GM21360 (cell line): ENCODE measurements around the gene EIF2B1.

Experiments used
- ATAC-seq: cut with Tn5 transposase; IDR thresholded peaks from one replicate; pipeline ENCODE4 v1.9.1; 2021; ENCODE audit warnings: mild to moderate bottlenecking, moderate library complexity; ENCODE audit not compliant: unreplicated experiment

The EIF2B1 gene

DNA sequence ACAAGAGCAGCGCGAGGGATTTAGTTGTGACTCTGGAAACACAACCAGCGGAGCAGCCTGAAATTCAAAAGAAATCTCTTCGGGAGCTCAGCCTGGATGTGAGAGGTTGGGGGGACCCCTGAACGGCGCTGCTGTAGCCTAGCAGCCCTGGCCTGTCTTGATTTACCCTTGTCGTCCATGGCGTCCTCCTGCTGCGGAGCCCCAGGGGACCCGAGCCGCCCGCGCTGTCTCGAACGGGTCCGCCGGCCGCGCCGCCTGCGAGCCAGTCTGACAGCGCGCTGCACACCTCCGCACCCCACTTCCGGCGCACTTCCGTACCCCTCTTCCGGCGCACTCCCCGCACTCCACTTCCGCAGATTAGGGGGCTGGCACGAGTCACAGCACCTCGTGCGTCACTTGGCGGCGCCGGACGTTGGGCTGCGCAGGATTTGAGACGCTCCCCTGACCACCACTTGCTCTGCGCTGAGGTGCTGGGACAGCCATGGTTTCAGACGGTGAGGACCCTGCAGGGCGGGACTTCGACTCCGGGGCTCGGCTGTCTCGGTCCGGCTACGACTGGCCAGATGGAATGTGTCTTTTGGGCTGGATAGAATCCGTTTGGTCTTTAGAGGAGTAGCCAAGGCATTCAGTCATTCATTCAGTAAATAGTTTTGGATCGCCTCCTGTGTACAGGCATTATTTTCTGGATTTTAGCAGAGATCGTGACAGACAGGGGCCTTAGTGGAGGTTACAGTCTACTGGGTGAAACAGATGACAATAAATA lies at the start of gene EIF2B1, which contains the start of gene GTF2H3:
TSS of gene EIF2B1 (minus strand) at position 308 of the 763 bp plus-strand sequence. CDS start at position 179, 129 bp downstream.
TSS of gene GTF2H3 (plus strand) at position 451 of the 763 bp plus-strand sequence. CDS start at position 482, 31 bp downstream.
- ATAC-seq, result peak; percentile 93

DNA sequence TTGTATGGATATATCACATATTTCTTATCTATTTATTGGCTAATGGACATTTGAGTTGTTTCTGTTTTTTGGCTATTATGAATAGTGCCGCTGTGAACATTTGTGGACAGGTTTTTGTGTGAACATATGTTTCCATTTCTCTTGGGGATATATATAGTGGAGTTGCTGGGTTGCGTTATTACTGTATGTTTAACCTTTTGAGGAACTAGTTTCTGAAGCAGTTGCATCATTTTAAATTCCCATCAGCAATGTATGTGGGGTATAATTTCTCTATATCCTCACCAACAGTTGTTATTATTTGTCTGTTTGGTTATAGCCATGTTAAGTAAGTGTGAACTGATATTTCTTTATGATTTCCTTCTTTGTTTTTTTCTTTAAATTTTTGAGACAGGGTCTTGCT lies 48.1 kb upstream of the EIF2B1 start:
- no peak for ATAC-seq

GRCh38 chr12:123678981-123679380 lies 45.5 kb upstream of the EIF2B1 start:
- ATAC-seq, result no peak

GRCh38 chr12:123676616-123677320 lies 43.3 kb upstream of the EIF2B1 start:
- ATAC-seq, result no peak

GRCh38 chr12:123675436-123675835 lies 42.0 kb upstream of the EIF2B1 start:
- no peak for ATAC-seq

GRCh38 chr12:123671876-123672275 lies 38.4 kb upstream of the EIF2B1 start:
- no peak for ATAC-seq

DNA sequence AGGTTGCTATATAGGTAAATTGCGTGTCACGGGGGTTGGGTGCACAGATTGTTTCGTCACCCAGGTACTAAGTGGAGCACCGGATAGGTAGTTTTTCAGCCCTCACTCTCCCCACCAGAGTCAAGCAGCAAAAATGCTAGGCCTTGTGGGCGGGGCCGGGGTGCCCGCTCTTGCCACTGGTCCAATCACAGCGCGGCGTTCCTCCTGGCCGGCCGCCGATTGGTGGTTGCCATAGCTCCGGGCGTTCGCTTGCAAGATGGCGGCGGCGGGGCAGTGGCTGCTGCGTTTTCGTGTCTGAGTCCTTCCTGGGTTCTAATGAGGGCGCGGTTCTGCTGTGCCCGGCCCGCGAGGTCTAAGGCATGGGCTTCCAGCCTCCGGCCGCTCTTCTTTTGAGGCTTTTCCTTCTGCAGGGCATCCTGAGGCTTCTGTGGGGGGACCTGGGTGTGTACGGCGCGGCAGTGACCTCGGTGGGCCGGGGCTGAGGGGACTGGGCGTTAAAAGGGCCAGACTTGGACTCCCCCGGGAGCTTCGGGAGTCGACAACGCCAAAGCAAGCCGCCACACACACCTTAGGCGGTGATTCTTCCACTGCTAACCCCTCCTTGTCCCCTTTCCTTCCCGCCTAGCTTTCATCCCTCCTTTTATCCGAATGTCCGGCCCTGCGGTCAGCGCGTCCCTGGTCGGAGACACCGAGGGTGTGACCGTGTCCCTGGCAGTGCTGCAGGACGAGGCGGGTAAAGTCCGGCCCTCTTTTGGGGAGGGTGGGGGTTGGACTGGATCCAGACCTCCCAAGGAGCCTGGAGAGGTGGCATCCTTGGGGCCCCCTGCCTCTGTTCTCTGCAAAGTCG lies 37.6 kb upstream of the EIF2B1 start, which contains the start of gene TCTN2:
TSS of gene TCTN2 (plus strand) at position 232 of the 847 bp plus-strand sequence. CDS start at position 360, 128 bp downstream.
- peak; percentile 99 for ATAC-seq

DNA sequence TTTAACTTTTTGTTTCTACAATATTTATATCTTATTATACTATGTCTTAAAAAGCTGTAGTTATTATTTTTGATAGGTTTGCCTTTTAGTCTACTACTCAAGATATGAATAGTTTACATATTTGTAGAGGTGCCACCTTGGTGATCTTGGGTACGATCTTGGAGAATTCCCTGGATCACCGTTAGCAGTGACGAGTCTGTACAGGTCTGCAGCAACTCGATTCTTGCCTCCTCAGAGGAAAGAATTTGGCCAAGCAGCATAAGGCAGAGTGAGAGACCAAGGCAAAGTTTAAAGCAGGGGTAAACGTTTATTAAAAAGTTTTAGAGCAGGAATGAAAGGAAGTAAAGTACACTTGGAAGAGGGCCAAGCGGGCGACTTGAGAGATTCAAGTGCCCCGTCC lies 34.3 kb upstream of the EIF2B1 start:
- ATAC-seq, result no peak

DNA sequence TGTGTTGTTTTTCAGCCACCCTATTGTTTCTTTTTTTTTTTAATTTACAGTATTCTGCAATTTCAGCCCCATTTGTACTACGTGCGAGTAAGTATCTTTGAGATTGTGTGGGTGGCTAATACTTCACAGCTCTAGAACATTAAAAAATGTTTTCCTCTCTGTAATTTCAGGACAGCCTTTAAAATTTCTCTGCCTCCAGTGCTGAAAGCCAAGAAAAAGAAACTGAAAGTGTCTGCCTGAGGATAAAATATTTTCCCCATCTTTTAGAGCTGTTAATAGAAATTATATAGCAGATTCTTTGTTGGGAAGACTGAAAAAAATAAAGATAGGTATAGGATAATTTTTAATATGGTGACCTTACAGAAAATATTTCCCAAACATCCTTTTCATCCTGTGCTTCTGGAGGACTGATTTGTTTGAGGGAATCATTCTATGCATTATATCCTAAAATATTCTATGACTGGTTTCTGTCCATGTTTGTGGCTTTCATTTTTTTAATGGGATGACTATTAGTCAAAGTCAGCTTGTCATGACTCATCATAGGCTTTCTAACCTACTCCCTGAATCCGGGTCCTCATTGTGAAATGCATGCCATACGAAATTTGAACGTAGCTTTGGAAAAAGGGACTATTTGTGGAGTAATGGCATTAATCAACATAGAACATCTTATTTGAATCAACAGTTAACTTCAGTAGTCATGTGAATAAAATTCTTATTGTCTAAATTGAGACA lies 26.7 kb upstream of the EIF2B1 start:
- no peak for ATAC-seq

- ATAC-seq, result no peak
Observed at GRCh38 chr12:123657211-123657610, 23.7 kb upstream of the EIF2B1 start.

DNA sequence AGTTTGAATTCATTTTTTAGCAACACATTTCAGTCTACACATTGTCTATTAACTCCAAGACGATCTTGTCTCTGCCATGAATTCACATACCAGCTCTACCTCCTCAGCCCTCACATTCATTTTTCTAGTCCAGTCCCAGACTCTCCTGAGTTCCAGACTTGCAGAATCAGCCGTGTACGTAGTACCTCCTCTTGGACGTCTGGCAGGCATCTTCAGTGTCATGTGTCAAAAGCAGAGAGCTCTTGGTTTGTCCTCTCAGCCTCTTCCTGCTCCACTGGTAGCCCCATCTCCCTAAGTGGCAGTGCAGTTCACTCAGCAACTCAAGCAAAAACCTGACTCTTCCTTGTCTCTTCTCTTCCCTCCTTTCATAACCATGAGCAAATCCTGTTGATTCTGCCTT lies 22.9 kb upstream of the EIF2B1 start:
- ATAC-seq, result no peak

DNA sequence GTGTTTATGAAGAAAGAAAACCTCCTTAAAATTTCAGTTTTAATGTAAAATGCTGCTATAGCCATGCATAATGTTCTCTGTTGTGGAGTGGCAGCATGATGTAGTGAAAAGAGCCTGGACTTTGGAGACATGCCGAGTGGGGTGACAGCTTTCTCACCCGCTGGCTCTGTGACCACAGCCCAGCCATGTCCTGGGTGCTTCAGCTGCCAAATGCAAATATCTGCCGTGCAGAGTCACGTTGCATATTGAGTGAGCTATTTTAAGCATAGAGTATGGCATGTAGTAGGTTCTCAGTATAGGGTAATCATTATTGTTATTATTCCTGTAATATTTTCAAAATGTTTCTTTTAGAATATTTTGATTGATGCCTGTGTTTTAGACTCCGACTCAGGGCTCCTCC lies 21.9 kb upstream of the EIF2B1 start:
- peak; percentile 82 for ATAC-seq

GRCh38 chr12:123654129-123654701 lies 20.7 kb upstream of the EIF2B1 start:
- ATAC-seq, result no peak

- no peak for ATAC-seq
Observed at GRCh38 chr12:123648401-123648800, 14.9 kb upstream of the EIF2B1 start.

DNA sequence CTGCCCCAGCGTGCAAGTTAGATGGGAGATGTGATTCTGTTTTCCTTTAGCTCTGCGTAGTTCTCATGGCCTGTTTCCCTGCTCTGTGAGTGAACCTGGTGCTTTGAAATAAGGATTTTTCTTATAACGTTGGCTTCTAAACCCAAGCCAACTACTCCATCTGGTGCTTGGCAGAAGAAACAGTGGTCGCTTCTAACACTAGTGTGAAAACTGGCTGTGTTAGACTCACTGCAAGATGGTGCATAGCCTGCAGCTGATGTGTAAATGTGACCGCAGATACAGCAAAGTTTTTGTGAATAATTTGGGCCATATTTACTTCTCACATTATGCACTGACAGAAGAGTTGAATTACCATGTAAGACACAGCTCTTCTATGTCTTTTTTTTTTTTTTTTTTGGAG lies 12.4 kb upstream of the EIF2B1 start:
- ATAC-seq, result no peak

GRCh38 chr12:123645380-123645779 lies 11.9 kb upstream of the EIF2B1 start:
- ATAC-seq, result no peak

- no peak for ATAC-seq
Observed at GRCh38 chr12:123643911-123644310, 10.4 kb upstream of the EIF2B1 start.

- ATAC-seq, result no peak
Observed at GRCh38 chr12:123634142-123634561, 666 bp upstream of the EIF2B1 start.

- no peak for ATAC-seq
Observed at GRCh38 chr12:123621619-123622530, 11.6 kb downstream of the EIF2B1 start.
